ENCODE measurements around the gene EGLN2. TPM values are rescaled to one million over a fixed set of nuclear protein-coding genes. Genes with fewer than 3 reads are reported as not detected.
"Not testable (repeated sequence)": the region's sequence is repeated elsewhere in the genome, so short reads cannot be mapped to it uniquely, and the experiment has no call there.

Gene EGLN2
- total RNA-seq, 1 donor from 2014 or later = 27.0 TPM

DNA sequence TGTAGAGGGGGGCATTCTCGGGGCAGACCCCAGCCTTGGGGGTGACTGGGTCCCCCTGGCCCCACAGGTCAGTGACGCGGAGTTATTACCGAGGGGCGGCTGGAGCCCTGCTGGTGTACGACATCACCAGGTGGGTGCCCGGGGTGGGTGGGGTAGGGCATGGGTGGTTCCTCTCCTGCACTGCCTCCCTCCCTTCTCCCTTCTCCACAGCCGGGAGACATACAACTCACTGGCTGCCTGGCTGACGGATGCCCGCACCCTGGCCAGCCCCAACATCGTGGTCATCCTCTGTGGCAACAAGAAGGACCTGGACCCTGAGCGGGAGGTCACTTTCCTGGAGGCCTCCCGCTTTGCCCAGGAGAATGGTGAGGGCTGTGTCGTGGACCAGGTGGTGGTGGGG is 15.3 kb upstream of the EGLN2 start:
- no peaks in the 10 kb centered on the region for H3K36me3 ChIP-seq
- peaks cover 6% of the 10 kb centered on the region for H3F3A ChIP-seq (ENCODE audit: low read depth)
- no peaks in the 10 kb centered on the region for H3K9me3 Mint-ChIP-seq
- H3K27ac Mint-ChIP-seq = no peak overlapping the region
- H3K27ac ChIP-seq = no peak overlapping the region
- H3K79me2 ChIP-seq (ENCODE audit: low read depth) = no peaks in the 10 kb centered on the region
- H3K27me3 Mint-ChIP-seq (ENCODE audit: insufficient read depth, low read depth) = peaks cover 5% of the 10 kb centered on the region
- H4K20me1 ChIP-seq (ENCODE audit: low read depth) = no peaks in the 10 kb centered on the region
- H3K9ac ChIP-seq = no peak overlapping the region
- no peaks in the 10 kb centered on the region for H3K4me1 ChIP-seq
- H3K36me3 Mint-ChIP-seq = no peaks in the 10 kb centered on the region
- H3K4me3 ChIP-seq = no peak overlapping the region
- no peak for DNase-seq (ENCODE audit: low spot score)
- H2AFZ ChIP-seq (replicated peaks) = no peak overlapping the region
- H3K27me3 ChIP-seq = no peaks in the 10 kb centered on the region
- H3K4me2 ChIP-seq = no peak overlapping the region
- H3K4me3 Mint-ChIP-seq = no peak overlapping the region
- no peak for TF ChIP-seq EZH2phosphoT487 (IDR thresholded peaks at IDR 0.05)
- no peak for TF ChIP-seq CTCF (IDR thresholded peaks at IDR 0.05)
- TF ChIP-seq EZH2 (IDR thresholded peaks at IDR 0.05) = no peak
- peaks cover 15% of the 10 kb centered on the region for H3K4me1 Mint-ChIP-seq
- H3K9me3 ChIP-seq (ENCODE audit: low read depth) = no peaks in the 10 kb centered on the region

GRCh38 chr19:40784146-40784545 is 14.8 kb upstream of the EGLN2 start:
- H3K4me1 ChIP-seq; H3K27me3 Mint-ChIP-seq (ENCODE audit: insufficient read depth, low read depth); DNase-seq (ENCODE audit: low spot score); H3K36me3 Mint-ChIP-seq; H3K27me3 ChIP-seq; H4K20me1 ChIP-seq (ENCODE audit: low read depth); H3K9me3 Mint-ChIP-seq; H3K4me3 Mint-ChIP-seq; H3K79me2 ChIP-seq (ENCODE audit: low read depth); H3K36me3 ChIP-seq; H3K4me2 ChIP-seq; H3K4me3 ChIP-seq; H3K9ac ChIP-seq; H3K9me3 ChIP-seq (ENCODE audit: low read depth); H3K27ac ChIP-seq; H3K27ac Mint-ChIP-seq; H3F3A ChIP-seq (ENCODE audit: low read depth); H2AFZ ChIP-seq (replicated peaks): not testable (repeated sequence)
- H3K4me1 Mint-ChIP-seq = peaks cover 12% of the 10 kb centered on the region

DNA sequence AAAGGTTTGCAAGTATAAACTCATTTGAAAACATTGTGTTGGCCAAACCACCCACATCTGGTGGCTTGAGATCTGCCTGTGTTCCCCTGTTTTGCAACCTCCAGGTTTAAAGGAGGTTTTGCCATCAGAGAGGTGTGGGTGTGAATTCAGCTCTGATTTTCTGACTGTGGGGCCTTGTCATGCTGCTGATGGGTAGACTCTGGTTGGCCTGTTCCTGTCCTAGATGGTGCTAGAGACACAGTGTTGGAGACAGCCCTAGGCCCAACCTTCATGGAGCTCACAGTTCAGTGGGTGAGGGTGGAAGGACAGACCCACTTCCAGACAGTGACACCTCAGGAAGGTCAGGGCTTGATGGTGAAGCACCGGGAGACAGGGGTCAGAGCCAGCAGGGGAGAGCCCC is 13.5 kb upstream of the EGLN2 start:
- Histone ChIP-seq H3K27ac (no peak overlapping the region), H2AFZ (replicated peaks) (no peak overlapping the region), H3F3A (ENCODE audit: low read depth) (no peaks in the 10 kb centered on the region), H3K9ac (no peak overlapping the region), H3K79me2 (ENCODE audit: low read depth) (no peaks in the 10 kb centered on the region), H3K4me3 (no peak overlapping the region), H4K20me1 (ENCODE audit: low read depth) (no peaks in the 10 kb centered on the region), H3K9me3 (ENCODE audit: low read depth) (no peaks in the 10 kb centered on the region), H3K27me3 (no peaks in the 10 kb centered on the region), H3K4me1 (no peaks in the 10 kb centered on the region), H3K4me2 (no peak overlapping the region), H3K36me3 (no peaks in the 10 kb centered on the region)
- Mint-ChIP-seq H3K4me1 (peaks cover 16% of the 10 kb centered on the region), H3K27ac (no peak overlapping the region), H3K9me3 (no peaks in the 10 kb centered on the region), H3K4me3 (peak overlapping the region; percentile 46), H3K36me3 (peaks cover 4% of the 10 kb centered on the region), H3K27me3 (ENCODE audit: insufficient read depth, low read depth) (peaks cover 8% of the 10 kb centered on the region)
- no peak for DNase-seq (ENCODE audit: low spot score)
- TF ChIP-seq EZH2phosphoT487 (IDR thresholded peaks at IDR 0.05) (no peak), CTCF (IDR thresholded peaks at IDR 0.05) (no peak), EZH2 (IDR thresholded peaks at IDR 0.05) (no peak)

- Histone ChIP-seq H3K4me3 (no peak overlapping the region), H3K4me2 (no peak overlapping the region), H3K9ac (no peak overlapping the region), H3K36me3 (no peaks in the 10 kb centered on the region), H3K27ac (no peak overlapping the region), H3K9me3 (ENCODE audit: low read depth) (no peaks in the 10 kb centered on the region), H3K27me3 (no peaks in the 10 kb centered on the region), H3F3A (ENCODE audit: low read depth) (no peaks in the 10 kb centered on the region), H4K20me1 (ENCODE audit: low read depth) (no peaks in the 10 kb centered on the region), H3K4me1 (no peaks in the 10 kb centered on the region), H3K79me2 (ENCODE audit: low read depth) (no peaks in the 10 kb centered on the region), H2AFZ (replicated peaks) (no peak overlapping the region)
- H3K27ac Mint-ChIP-seq = peak overlapping the region; percentile 46
- no peak overlapping the region for H3K4me3 Mint-ChIP-seq
- no peak for TF ChIP-seq EZH2 (IDR thresholded peaks at IDR 0.05)
- no peak for TF ChIP-seq CTCF (IDR thresholded peaks at IDR 0.05)
- no peak for TF ChIP-seq EZH2phosphoT487 (IDR thresholded peaks at IDR 0.05)
- H3K27me3 Mint-ChIP-seq (ENCODE audit: insufficient read depth, low read depth) = peaks cover 6% of the 10 kb centered on the region
- H3K9me3 Mint-ChIP-seq = no peaks in the 10 kb centered on the region
- no peak for DNase-seq (ENCODE audit: low spot score)
- peaks cover 20% of the 10 kb centered on the region for H3K4me1 Mint-ChIP-seq
- peaks cover 4% of the 10 kb centered on the region for H3K36me3 Mint-ChIP-seq
Observed at GRCh38 chr19:40786060-40787037, 12.6 kb upstream of the EGLN2 start.

Data from neural progenitor cell (in vitro differentiated cells).